ENCODE measurements around the gene DXO. TPM values are rescaled to one million over a fixed set of nuclear protein-coding genes. Genes with fewer than 3 reads are reported as not detected.

The DXO gene
- total and polyA plus RNA-seq, 4 donors = 4.5 to 11.0 (median 9.3) TPM

- TF ChIP-seq REST (IDR thresholded peaks at IDR 0.05) = peak; percentile 90
- peak; percentile 84 for TF ChIP-seq YY1 (IDR thresholded peaks at IDR 0.05)
- peak; percentile 79 to 87 for TF ChIP-seq EGR1 (IDR thresholded peaks at IDR 0.05; ENCODE audit: low read depth in 2 of 2)
- TF ChIP-seq GABPA (IDR thresholded peaks at IDR 0.05 in 1 of 2, conservative IDR thresholded peaks at IDR 0.05 in 1 of 2) = peak; percentile 34 to 82
- peak; percentile 99 for TF ChIP-seq HNF4G (IDR thresholded peaks at IDR 0.05)
- peak; percentile 99 for TF ChIP-seq HNF4A (conservative IDR thresholded peaks at IDR 0.05)
- TF ChIP-seq RAD21 (IDR thresholded peaks at IDR 0.05) = peak; percentile 55 to 68
- peak; percentile 99 for TF ChIP-seq RXRA (IDR thresholded peaks at IDR 0.05)
- peak; percentile 100 for TF ChIP-seq SP1 (IDR thresholded peaks at IDR 0.05)
Observed at GRCh38 chr6:31945507-31946369, 26.2 kb downstream of the DXO start, which contains the start of gene CFB (continued).

- peaks cover 7 to 63% (median 35%) of the 10 kb centered on the region in 4 donors for H3K4me1 ChIP-seq (ENCODE audit: control insufficient read depth in 4 of 4, insufficient read depth in 4 of 4, low read length in 3 of 4)
- WGBS = 66% methylated on average over 9 of the region's 9 CpGs
- peak overlapping the region; percentile 78 to 93 for H3K27ac ChIP-seq (ENCODE audit: low read depth in 1 of 2, low read length in 2 of 2)
- H3K9me3 ChIP-seq (ENCODE audit: control insufficient read depth in 4 of 4, low read length in 3 of 4) = no peaks in the 10 kb centered on the region
- no peak for TF ChIP-seq RAD21 (IDR thresholded peaks at IDR 0.05)
- no peak for TF ChIP-seq TAF1 (conservative IDR thresholded peaks at IDR 0.05)
- TF ChIP-seq HNF4A (conservative IDR thresholded peaks at IDR 0.05) = no peak
- TF ChIP-seq YY1 (IDR thresholded peaks at IDR 0.05) = no peak
- no peak for TF ChIP-seq RXRA (IDR thresholded peaks at IDR 0.05)
- TF ChIP-seq MAX (IDR thresholded peaks at IDR 0.05) = no peak
- TF ChIP-seq FOXA1 (IDR thresholded peaks at IDR 0.05) = no peak
- TF ChIP-seq CTCF (IDR thresholded peaks at IDR 0.05; ENCODE audit: low read depth, low read length, missing input control) = no peak
- TF ChIP-seq FOXA2 (IDR thresholded peaks at IDR 0.05) = no peak
- no peak for TF ChIP-seq ATF3 (IDR thresholded peaks at IDR 0.05)
- TF ChIP-seq JUND (IDR thresholded peaks at IDR 0.05) = no peak
- no peak for TF ChIP-seq ZBTB33 (IDR thresholded peaks at IDR 0.05)
- no peak for TF ChIP-seq NR2F2 (IDR thresholded peaks at IDR 0.05)
- no peak overlapping the region for H3K4me3 ChIP-seq (ENCODE audit: low read depth in 1 of 3, low read length in 3 of 3)
- H3K27me3 ChIP-seq (ENCODE audit: control insufficient read depth in 4 of 4, insufficient read depth in 4 of 4, low read length in 3 of 4) = no peaks in the 10 kb centered on the region
- peak overlapping the region in 1 of 2 donors; percentile 12 for H3K9ac ChIP-seq (ENCODE audit: low read depth in 1 of 2, low read length in 2 of 2)
- no peak for DNase-seq (ENCODE audit: low spot score)
- H3K36me3 ChIP-seq (ENCODE audit: control insufficient read depth in 4 of 4, insufficient read depth in 3 of 4, low read depth in 1 of 4, low read length in 3 of 4) = peaks cover 2 to 52% (median 31%) of the 10 kb centered on the region in 4 donors
Observed at GRCh38 chr6:31945154-31945506, 26.8 kb downstream of the DXO start.
